Activated CD8-positive, alpha-beta memory T cell treated with anti-CD3 and anti-CD28 coated beads for 1 hour (primary cell): ENCODE measurements around the gene FAM234B.

Source experiments
- DNase-seq, 2 donors: peaks; one replicate each; pipeline ENCODE4 v3.0.0-alpha.2; 2020; ENCODE audit warnings: low read depth in 1 of 2; ENCODE audit errors: extremely low read depth in 1 of 2

The FAM234B gene

GRCh38 chr12:13044002-13044905 is at the start of gene FAM234B:
FAM234B (plus strand) TSS chr12:13044381; CDS start chr12:13044404, 23 bp downstream.
- DNase-seq, result peak; percentile 21 to 67

- DNase-seq, result no peak
Measured at GRCh38 chr12:12995088-12995487, 49.1 kb upstream of the FAM234B start.

- DNase-seq, result no peak
Measured at GRCh38 chr12:12996209-12996608, 48.0 kb upstream of the FAM234B start.

- DNase-seq, result no peak
Measured at GRCh38 chr12:12997156-12997555, 47.0 kb upstream of the FAM234B start.

GRCh38 chr12:12997734-12998133 is 46.4 kb upstream of the FAM234B start:
- no peak for DNase-seq

- no peak for DNase-seq
Measured at GRCh38 chr12:12998248-12998647, 45.9 kb upstream of the FAM234B start.

GRCh38 chr12:12999271-12999958 is 44.8 kb upstream of the FAM234B start:
- no peak for DNase-seq

- peak; percentile 88 to 97 for DNase-seq
Measured at GRCh38 chr12:12999959-13000615, 44.1 kb upstream of the FAM234B start, which contains the start of gene HEBP1. HEBP1 (minus strand) TSS chr12:13000265; CDS start chr12:13000114, 151 bp downstream.

- DNase-seq, result no peak
Measured at GRCh38 chr12:13000616-13000924, 43.6 kb upstream of the FAM234B start.

- peak in 1 of 2 donors; percentile 11 for DNase-seq
Measured at GRCh38 chr12:13000925-13001774, 43.0 kb upstream of the FAM234B start.

GRCh38 chr12:13001775-13002040 is 42.5 kb upstream of the FAM234B start:
- DNase-seq, result no peak

GRCh38 chr12:13002301-13003097 is 41.7 kb upstream of the FAM234B start:
- no peak for DNase-seq

GRCh38 chr12:13004361-13004760 is 39.8 kb upstream of the FAM234B start:
- DNase-seq, result no peak

- no peak for DNase-seq
Measured at GRCh38 chr12:13004986-13005385, 39.2 kb upstream of the FAM234B start.

- no peak for DNase-seq
Measured at GRCh38 chr12:13005649-13006048, 38.5 kb upstream of the FAM234B start.

GRCh38 chr12:13007496-13008233 is 36.5 kb upstream of the FAM234B start:
- DNase-seq, result no peak

- DNase-seq, result no peak
Measured at GRCh38 chr12:13008741-13009380, 35.3 kb upstream of the FAM234B start.

GRCh38 chr12:13011098-13011497 is 33.1 kb upstream of the FAM234B start:
- no peak for DNase-seq

GRCh38 chr12:13022851-13023271 is 21.3 kb upstream of the FAM234B start:
- no peak for DNase-seq
